ENCODE data around the gene NR1I3. TPM values are rescaled to one million over a fixed set of nuclear protein-coding genes. Genes with fewer than 3 reads are reported as not detected.

NR1I3 gene
- total and polyA plus RNA-seq, 2 of the 13 experiments (the other 11 are each of a cell fraction or from before 2014, with no cell fraction given), result 0.62 to 0.95 TPM

GRCh38 chr1:161180639-161181038, 57.4 kb downstream of the NR1I3 start:
- Histone ChIP-seq H3K4me3 (replicated peaks in 1 of 3; ENCODE audit: insufficient read depth in 1 of 3, low read depth in 2 of 3, low read length in 3 of 3) (no peak overlapping the region), H3K9me3 (ENCODE audit: low read length) (no peaks in the 10 kb centered on the region), H3K27ac (ENCODE audit: extremely low read length, insufficient read depth, low read length) (no peak overlapping the region), H2AFZ (ENCODE audit: low read length) (no peak overlapping the region), H3K36me3 (replicated peaks in 1 of 2; ENCODE audit: control insufficient read depth in 1 of 2, insufficient read depth in 2 of 2, low read length in 2 of 2) (no peaks in the 10 kb centered on the region; a peak in 3 of 5 replicates), H3K4me1 (ENCODE audit: insufficient read depth, low read length) (peaks cover 18% of the 10 kb centered on the region), H4K20me1 (ENCODE audit: insufficient read depth, low read length) (no peaks in the 10 kb centered on the region), H3K27me3 (ENCODE audit: control insufficient read depth in 1 of 2, insufficient read depth in 2 of 2, low read length in 2 of 2) (no peaks in the 10 kb centered on the region; a peak in 1 of 5 replicates), H3K79me2 (ENCODE audit: insufficient read depth, low read length) (peaks cover 10% of the 10 kb centered on the region), H3K9ac (ENCODE audit: insufficient read depth, low read depth, low read length) (no peak overlapping the region), H3K4me2 (ENCODE audit: low read depth, low read length) (no peak overlapping the region)
- intact Hi-C loops (cut with micrococcal nuclease; ENCODE audit: unreplicated experiment), result no loop called here
- in situ Hi-C loops (cut with HindIII; ENCODE audit: extremely low pct_ligation_motif_present, low pct_unique_long_range_greater_than_20kb), result no loop called here
- POLR2A ChIA-PET, result no interaction called here
- FAIRE-seq, result no peak
- TF ChIP-seq STAG1 (CRISPR knock-in tag; IDR thresholded peaks at IDR 0.05) (peak; percentile 57), AKAP8 (CRISPR knock-in tag; IDR thresholded peaks at IDR 0.05) (no peak), CTCF (CRISPR knock-in tag; IDR thresholded peaks at IDR 0.05) (peak; percentile 44; the same call in 1 of the 2 replicates), KDM5A (IDR thresholded peaks at IDR 0.05; ENCODE audit: borderline replicate concordance, low read length) (no peak), U2AF1 (optimal IDR thresholded peaks at IDR 0.05; ENCODE audit: low read depth, low read length) (no peak), SKIL (CRISPR knock-in tag; IDR thresholded peaks at IDR 0.05; ENCODE audit: borderline replicate concordance) (no peak)
- no peak for ATAC-seq
- no TSS peak for BruUV-seq (replicated peaks)
- CTCF ChIA-PET (ENCODE audit: low intra/inter-chr PET ratio, low total read pairs), result interaction anchor here (1.2 kb wide), 1 partner anchor 201 kb away, joined by 4 read pairs; no protein-coding TSS in a partner anchor
- WGBS (ENCODE audit: low lambda C conversion rate), result 3% methylated on average over 1 of the region's 1 CpG
- DNase-seq (ENCODE audit: low spot score), result no peak
